ENCODE measurements around the gene OR2K2.
"Not testable (repeated sequence)": the region's sequence is repeated elsewhere in the genome, so short reads cannot be mapped to it uniquely, and the experiment has no call there.

The OR2K2 gene

GRCh38 chr9:111298731-111299598 is 31.1 kb downstream of the OR2K2 start:
- no peak for DNase-seq (ENCODE audit: low read depth in 2 of 3, low spot score in 2 of 3)

DNA sequence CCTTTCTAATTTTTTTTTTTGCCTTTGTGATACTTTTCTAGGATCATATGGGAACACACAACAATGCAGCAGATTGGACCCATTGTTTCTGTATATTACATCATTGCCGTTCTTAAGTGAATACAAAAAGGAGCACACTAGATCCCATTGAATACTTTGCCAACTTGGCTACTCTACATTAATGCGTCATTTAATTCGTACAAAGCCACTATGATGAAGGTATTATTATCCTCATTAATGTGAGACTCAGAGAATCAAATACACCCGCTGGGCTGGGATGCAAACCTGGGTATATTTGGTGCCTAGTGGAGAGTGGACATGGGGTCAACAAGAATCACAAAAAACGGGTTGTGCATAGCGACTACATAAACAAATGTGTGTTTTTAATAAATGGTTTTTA is 31.9 kb downstream of the OR2K2 start:
- DNase-seq (ENCODE audit: low read depth in 2 of 3, low spot score in 2 of 3), result no peak

GRCh38 chr9:111297066-111297824 is 32.8 kb downstream of the OR2K2 start:
- DNase-seq (ENCODE audit: low read depth in 2 of 3, low spot score in 2 of 3), result no peak

- no peak for DNase-seq (ENCODE audit: low read depth in 2 of 3, low spot score in 2 of 3)
Observed at GRCh38 chr9:111294691-111295451, 35.2 kb downstream of the OR2K2 start.

- DNase-seq (ENCODE audit: low read depth in 2 of 3, low spot score in 2 of 3), result no peak
Observed at GRCh38 chr9:111287127-111287526, 42.9 kb downstream of the OR2K2 start.

DNA sequence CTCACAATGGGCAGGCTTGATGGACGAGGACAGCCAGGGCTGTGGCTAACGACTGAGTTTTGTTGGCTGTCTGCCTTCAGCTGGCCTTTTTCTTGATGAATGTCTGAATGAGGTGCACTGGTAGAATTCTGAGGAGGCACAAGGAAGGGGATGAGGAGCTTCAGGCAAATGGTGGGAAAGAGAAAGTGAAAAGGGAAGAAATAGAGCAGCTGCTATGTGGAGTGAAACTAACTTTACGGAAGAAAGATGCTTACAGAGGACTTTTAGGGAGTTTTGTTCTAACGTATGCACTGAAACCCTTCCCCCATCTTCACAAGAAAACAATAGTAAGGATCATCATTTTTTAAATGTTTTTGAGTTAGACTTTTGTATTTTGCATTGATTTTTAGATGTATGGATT is 45.3 kb downstream of the OR2K2 start:
- DNase-seq (ENCODE audit: low read depth in 2 of 3, low spot score in 2 of 3), result no peak

- no peak for DNase-seq (ENCODE audit: low read depth in 2 of 3, low spot score in 2 of 3)
Observed at GRCh38 chr9:111282845-111283244, 47.2 kb downstream of the OR2K2 start.

- DNase-seq (ENCODE audit: low read depth in 2 of 3, low spot score in 2 of 3), result not testable (repeated sequence)
Observed at GRCh38 chr9:111280795-111281194, 49.2 kb downstream of the OR2K2 start.
